HTERT RPE-1 (cell line): Measurements from ENCODE around the gene EYS.

Source experiments
- in situ Hi-C: fragments of 300-500 bp; cut with MboI; formaldehyde crosslinking; loops from 4 replicates; pipeline ENCODE4 v1.14.3; 2020; ENCODE audit warnings: low sequenced_read_pairs

Gene EYS

GRCh38 chr6:64750910-64751309 lies 956.1 kb downstream of the EYS start:
- in situ Hi-C loops, result no loop called here

GRCh38 chr6:64737418-64737817 lies 969.6 kb downstream of the EYS start:
- in situ Hi-C loops, result no loop called here

GRCh38 chr6:64736421-64736950 lies 970.5 kb downstream of the EYS start:
- in situ Hi-C loops, result no loop called here

- in situ Hi-C loops, result no loop called here
These were observed 973.6 kb downstream of the EYS start for GRCh38 chr6:64733433-64733832.

GRCh38 chr6:64732888-64733287 lies 974.1 kb downstream of the EYS start:
- in situ Hi-C loops, result no loop called here

GRCh38 chr6:64729522-64729921 lies 977.5 kb downstream of the EYS start:
- in situ Hi-C loops, result no loop called here

- in situ Hi-C loops, result no loop called here
These were observed 980.0 kb downstream of the EYS start for GRCh38 chr6:64727075-64727474.

- in situ Hi-C loops, result no loop called here
These were observed 982.9 kb downstream of the EYS start for GRCh38 chr6:64724091-64724490.

- in situ Hi-C loops, result no loop called here
These were observed 983.5 kb downstream of the EYS start for GRCh38 chr6:64723327-64724058.

GRCh38 chr6:64721865-64722264 lies 985.2 kb downstream of the EYS start:
- in situ Hi-C loops, result no loop called here

GRCh38 chr6:64717281-64717680 lies 989.7 kb downstream of the EYS start:
- in situ Hi-C loops, result no loop called here

GRCh38 chr6:64715624-64716023 lies 991.4 kb downstream of the EYS start:
- in situ Hi-C loops, result no loop called here

GRCh38 chr6:64714073-64714472 lies 993.0 kb downstream of the EYS start:
- in situ Hi-C loops, result no loop called here

GRCh38 chr6:64713175-64713574 lies 993.9 kb downstream of the EYS start:
- in situ Hi-C loops, result no loop called here

GRCh38 chr6:64712606-64713005 lies 994.4 kb downstream of the EYS start:
- in situ Hi-C loops, result no loop called here

GRCh38 chr6:64703922-64704321 lies 1003.1 kb downstream of the EYS start:
- in situ Hi-C loops, result no loop called here

- in situ Hi-C loops, result no loop called here
These were observed 1011.0 kb downstream of the EYS start for GRCh38 chr6:64696053-64696452.

- in situ Hi-C loops, result no loop called here
These were observed 1012.7 kb downstream of the EYS start for GRCh38 chr6:64694356-64694755.

- in situ Hi-C loops, result no loop called here
These were observed 1016.0 kb downstream of the EYS start for GRCh38 chr6:64691064-64691463.

GRCh38 chr6:64685401-64685800 lies 1021.6 kb downstream of the EYS start:
- in situ Hi-C loops, result no loop called here

- in situ Hi-C loops, result no loop called here
These were observed 1023.3 kb downstream of the EYS start for GRCh38 chr6:64683682-64684081.

- in situ Hi-C loops, result no loop called here
These were observed 1025.4 kb downstream of the EYS start for GRCh38 chr6:64681416-64682160.
